Stimulated activated CD8-positive, alpha-beta memory T cell treated with anti-CD3 and anti-CD28 coated beads, Interleukin-15, amount 100 ng/mL, for 1 hour (primary cell): Measurements from ENCODE around the gene SNRPA.

ENCODE experiments used
- DNase-seq: peaks from one replicate; pipeline ENCODE4 v3.0.0-alpha.2; 2020; ENCODE audit warnings: low read depth

SNRPA gene

DNA sequence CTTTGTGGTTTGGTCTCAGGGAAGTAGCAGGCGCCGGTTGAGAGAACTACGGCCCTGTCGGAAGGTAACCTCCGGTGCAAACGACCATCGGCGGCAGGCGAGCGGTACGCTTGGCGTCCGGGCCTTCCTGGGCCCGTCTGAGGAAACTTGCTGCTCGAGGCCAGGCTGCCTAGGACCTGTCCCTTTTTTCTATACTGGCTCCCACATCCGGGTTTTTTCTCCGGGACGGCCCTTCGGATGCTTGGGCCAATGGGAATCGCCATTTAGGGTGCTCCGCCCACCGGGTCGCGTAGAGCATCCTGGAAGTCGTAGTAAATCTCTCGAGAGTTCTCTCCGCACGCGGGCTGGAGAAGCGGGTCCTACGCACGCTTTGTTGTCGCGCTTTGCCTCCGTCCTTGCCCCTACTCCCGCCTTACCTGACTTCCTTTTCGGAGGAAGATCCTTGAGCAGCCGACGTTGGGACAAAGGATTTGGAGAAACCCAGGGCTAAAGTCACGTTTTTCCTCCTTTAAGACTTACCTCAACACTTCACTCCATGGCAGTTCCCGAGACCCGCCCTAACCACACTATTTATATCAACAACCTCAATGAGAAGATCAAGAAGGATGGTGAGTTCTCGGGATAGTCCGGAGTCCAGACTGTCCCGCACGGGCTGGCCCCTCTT is at the start of gene SNRPA:
TSS of gene SNRPA (plus strand) at position 330 of the 664 bp plus-strand sequence. CDS start at position 536, 206 bp downstream.
- peak; percentile 87 for DNase-seq

DNA sequence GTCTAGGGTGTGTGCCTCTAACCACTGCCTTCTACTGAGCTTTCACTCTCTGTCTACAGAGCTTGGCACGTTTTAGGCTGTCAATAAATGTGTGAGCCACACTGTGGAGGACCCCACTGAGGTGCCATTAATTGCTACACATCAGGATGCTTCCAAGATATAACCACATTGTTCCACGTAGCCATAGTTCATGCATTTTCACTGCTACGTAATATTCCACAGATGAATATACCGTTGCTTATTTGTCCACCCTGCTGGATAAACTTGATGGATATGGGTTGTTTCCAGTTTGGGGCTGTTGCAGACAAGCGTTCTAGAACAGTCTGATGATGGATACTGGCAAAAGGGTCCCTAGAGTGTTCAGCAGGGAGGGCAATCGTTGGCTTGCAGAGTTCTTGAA is 49.2 kb upstream of the SNRPA start:
- DNase-seq, result no peak

DNA sequence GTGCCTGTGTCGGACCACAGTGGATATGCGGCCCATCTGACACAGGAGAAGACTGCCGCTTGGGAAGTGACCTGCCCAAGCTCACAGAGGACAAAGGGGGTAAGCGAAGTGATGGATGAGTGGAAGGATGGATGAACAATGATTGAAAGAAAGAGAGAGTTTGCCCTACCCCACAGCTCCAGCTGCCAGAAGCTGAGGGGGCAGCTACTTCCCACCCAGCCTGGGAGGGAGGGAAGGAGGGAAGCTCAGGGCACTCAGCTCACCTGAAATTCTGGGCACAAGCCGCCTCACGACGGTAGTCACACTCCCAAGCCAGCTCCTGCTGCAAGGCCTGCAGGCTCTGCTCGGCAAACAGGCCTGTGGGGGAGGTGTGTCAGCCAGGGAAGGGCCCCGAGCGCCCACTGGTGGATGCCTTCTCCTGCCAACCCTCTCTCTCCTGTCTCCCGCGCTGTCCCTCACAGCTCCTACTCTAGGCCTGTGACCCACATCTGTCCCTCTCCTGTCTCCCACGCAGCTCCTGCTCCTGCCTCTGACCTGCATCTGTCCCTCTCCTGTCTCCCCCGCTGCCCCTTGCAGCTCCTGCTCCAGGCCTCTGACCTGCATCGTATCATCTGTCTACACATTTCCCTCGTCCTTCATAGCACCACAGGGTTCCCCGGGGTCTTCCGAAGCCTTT is 48.5 kb upstream of the SNRPA start:
- no peak for DNase-seq

DNA sequence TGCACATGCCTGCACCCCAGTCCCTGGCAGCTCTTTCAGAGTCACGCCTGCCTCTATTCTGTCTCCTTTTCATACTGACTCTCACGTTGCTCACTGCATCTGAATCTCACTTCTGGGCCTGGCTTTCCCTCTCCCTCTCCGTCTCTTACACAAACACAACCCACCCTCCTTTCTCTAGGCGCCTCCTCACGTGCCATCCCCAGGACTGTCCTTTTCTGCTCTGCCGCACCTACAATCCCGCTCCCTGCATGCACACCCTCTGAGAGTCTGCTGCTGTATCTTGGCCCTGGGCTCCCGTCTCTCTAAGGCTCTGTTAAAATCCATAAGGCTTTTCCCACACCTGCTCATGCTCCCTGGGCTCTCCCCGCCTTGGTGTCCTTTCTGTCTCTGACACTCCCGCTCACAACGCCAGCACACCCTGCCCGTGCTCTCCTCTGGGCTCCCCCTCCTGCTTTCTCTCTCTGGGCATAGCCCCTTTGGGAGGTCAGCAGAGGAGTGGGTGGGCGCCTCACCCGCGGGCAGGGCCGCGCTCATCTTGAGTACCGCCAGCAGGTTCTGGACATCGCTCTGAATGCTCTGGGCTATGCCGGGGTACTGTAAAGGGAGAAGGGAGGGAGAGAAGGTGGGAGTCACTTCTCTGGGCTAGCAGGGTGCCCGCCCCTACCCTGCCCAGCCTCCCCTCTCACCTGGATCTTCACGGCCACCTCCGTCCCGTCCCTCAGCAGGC is 47.8 kb upstream of the SNRPA start:
- DNase-seq, result no peak

DNA sequence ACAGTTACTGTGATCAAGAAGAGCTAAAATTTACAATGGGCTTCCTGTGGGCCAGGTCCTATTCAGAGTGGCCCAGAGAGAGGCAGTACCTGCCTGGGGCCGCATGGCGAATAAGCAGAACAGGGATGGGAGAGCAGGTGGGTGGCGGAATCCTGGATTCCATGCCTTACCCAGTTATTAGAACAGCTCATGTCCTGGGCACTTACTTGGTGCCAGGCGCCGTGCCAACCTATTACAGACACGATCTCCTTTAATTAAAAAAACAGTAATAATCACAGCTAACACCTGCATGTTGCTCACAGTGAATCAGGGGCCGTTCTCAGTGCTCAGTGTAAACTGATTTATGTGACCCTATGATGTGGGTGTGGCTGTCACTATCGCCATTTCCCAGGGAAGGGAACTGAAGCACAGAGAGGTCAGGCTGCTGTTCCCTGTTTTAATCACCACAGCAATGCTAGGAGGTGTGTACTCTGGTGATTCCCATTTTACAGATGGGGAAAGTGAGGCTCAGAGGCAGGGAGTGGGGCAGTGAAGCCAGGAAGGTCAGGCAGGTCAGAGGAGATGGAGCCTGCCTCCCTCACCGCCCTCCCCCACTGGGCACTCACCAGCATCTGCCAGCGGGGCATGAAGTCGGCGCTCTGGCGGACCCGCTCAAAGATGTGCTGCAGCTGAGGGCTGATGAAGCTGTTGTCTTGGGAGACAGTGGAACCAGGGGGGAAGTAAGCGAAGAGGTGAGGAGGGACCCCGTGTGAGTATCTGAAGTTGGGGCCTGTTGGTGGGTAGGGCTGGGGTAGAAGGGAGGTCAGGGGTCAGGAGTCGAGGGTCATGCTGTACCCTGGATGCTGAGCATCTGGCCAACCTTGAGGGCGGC is 46.3 kb upstream of the SNRPA start:
- DNase-seq, result no peak

DNA sequence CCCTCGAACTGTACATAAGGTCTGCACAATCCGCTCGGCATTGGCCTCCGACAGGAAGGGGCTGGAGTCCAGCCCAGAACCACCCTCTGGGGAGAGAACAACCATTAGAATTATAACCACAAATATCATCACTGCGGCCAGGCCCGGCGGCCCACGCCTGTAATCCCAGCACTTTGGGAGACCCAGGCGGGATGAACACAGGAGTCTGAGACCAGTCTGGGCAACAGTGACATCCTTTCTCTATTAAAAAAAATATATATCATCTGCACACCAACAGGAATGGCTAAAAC is 45.7 kb upstream of the SNRPA start:
- DNase-seq, result no peak

DNA sequence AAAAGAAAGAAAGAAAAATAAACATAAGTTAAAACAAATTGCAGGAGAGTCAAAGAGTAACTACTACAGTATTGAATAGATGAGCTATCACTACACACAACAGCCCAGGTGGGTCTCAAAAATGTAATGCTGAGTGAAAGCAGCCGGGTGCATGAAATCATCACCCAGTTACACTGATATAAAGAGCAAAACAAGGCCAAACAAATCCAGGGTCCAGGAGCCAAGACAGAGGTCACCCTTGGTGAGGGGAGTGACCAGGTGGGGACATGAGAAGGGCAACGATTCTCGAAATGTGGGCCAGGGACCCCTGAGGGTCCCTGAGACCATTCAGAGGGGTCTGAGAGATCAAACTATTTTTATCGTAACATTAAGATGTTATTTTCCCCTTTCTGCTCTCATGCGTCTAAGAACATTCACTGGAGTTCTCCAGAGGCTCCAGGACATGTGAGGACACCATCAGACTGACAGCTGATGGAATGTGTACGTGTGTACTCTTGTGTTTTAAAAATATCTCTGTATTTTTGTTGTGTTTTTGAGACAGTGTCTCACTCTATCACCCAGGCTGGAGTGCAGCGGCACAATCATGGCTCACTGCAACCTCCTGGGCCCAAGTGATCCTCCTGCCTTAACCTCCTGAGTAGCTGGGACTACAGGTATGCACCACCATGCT is 44.9 kb upstream of the SNRPA start:
- no peak for DNase-seq

DNA sequence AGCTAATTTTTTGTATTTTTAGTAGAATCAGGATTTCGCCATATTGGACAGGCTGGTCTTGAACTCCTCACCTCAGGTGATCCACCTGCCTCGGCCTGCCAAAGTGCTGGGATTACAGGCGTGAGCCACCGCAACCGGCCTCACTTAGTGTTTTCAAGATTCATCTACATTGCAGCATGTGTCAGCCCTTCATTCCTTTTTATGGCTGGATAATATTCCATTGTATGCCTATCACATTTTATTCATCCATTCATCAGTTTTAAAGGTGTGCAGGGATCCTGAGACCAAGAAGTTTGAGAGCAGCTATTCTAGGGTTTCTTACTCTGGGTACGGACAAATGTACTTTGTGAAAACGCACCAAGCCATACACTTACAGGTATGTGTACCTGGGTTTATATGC is 43.4 kb upstream of the SNRPA start:
- DNase-seq, result no peak

DNA sequence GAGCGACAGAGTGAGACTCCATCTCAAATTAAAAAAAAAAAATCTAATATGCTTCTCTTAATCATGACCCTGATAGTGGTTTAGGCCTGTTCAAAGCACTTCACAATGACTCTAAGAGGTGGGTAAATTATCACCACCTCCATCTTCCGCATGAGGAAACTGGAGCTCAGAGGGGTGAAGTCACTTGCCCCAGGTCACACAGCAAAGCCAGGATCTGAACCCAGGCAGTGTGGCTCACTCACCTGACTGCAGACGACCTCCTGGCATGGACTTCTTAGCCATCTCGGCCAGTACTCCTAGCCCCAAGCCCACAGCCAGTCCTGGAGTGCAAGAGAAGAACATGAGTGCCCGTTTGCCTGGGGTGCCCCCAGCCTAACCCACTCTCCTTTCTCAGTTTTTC is 41.2 kb upstream of the SNRPA start:
- DNase-seq, result no peak

DNA sequence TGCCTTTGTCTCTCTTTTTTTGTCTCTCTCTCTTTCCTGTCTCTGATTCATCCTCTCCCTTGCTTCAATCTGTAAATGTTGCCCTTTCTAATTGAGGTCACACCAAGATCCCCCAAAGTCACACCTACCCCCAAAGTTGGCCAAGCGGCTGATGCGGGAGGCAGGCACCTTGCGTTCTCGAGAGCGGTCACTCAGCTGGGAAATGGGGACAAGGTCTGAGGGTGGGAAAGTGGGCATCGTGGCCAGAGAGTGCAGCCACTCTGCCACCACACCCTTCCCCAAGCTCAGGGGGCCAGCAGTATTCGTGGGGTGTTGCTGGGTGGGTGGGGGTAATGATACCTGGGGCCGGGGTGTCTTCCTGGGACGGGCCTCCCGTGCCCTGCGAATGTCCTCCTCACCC is 37.1 kb upstream of the SNRPA start:
- no peak for DNase-seq

DNA sequence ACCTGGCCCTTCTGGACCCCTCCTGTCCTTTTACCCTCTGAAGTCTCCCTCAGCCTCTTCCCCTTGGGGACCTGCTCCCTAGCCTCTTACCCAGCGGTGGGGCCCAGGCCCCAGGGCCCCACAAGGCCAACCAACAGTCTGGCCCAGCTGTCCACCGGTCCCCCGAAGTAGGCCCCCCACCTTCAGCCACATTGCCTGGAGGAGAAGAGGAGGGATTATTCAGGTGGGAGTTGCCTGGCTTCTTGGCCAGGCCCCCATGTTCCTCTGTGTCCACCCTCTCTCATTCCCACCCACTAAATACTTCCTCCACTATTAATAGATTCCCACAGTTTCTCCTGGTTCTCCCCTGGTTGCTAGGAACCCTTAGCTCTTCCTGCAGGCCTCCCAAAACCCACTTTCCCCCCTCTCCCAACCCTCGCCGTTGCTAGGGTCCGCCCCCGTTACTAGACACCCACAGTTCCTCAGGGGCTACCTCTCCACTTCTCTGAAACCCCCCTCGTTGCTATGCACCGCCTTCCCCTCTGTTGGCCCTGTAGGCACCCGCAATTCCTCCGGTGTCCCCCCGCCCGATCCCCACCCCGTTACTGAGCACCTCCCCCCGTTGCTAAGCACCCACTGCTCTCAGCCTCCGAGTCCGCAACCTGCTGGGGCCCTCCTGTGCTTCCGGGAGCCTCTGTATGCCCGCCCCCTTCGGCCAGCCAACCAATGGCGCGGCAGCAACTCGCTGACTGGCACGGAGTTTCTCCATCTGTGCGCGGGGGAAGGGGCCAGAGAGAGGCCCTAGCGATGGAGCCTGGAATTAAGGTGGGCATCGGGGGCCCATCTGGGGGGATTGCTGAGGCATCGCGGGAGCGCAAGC is 36.3 kb upstream of the SNRPA start:
- peak; percentile 86 for DNase-seq

DNA sequence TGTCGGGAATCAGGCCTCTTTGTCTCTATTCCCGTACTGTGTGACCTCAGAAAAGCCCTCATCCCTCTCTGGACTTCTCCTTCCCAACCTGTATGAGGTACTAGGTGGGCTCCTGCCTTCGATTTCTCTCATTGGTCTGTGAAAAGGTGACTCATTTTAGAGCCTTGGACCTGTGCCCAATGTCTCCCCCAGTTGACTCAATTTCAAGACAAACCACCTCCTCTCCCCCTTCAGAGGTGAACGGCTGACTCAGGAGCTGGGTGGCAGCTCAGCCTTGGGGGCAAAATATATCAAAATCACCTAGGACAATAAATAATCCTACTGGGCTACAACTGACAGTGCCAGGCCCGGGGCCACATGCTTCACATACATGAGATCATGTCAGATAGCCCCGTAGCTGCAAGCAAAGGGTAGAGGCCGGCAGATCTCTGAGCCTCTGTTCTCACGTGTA is 34.9 kb upstream of the SNRPA start:
- peak; percentile 50 for DNase-seq

DNA sequence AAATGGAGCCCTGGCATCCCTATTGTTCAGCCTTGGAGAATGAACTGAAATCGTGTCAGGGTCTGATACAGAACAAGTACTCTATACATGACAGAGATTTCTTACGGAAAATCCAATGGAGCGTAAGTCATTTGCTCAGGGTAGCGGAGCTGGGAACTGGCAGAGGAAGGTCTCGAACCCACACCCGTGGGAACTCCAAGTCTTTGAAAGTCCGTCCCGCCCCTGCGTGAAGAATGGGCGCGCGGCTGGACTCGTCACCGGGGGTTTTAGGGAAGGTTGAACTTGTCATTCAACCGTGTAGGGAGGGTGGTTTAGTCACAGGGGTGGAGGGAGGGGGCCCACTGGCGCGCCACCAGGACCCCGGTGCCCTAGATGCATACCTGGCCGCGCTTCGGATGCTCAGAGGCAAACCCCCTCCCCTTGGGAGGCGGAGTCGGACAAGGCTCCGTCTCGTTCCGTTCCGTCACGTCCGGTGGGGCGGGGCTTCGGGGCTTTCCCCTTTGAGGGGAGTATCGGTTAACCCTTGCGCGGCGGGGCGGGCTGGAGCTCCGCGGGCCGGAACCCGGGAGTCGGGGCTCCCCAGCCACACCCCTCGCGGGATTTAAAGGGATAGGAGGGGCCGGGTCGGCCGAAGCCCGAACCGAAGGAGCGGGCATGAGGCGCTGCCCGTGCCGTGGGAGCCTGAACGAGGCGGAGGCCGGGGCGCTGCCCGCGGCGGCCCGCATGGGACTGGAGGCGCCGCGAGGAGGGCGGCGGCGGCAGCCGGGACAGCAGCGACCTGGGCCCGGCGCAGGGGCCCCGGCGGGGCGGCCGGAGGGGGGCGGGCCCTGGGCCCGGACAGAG is 34.3 kb upstream of the SNRPA start, which contains the start of the genes COQ8B and ITPKC:
TSS of gene COQ8B (minus strand) at position 405 of the 843 bp plus-strand sequence. CDS start 2,254 bp downstream, outside the sequence.
TSS of gene ITPKC (plus strand) at position 631 of the 843 bp plus-strand sequence. CDS start at position 655, 24 bp downstream.
- DNase-seq, result peak; percentile 100

DNA sequence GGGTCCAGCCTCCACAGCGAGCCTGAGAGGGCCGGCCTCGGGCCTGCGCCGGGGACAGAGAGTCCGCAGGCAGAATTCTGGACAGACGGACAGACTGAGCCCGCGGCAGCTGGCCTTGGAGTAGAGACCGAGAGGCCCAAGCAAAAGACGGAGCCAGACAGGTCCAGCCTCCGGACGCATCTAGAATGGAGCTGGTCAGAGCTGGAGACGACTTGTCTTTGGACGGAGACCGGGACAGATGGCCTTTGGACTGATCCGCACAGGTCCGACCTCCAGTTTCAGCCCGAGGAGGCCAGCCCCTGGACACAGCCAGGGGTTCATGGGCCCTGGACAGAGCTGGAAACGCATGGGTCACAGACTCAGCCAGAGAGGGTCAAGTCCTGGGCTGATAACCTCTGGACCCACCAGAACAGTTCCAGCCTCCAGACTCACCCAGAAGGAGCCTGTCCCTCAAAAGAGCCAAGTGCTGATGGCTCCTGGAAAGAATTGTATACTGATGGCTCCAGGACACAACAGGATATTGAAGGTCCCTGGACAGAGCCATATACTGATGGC is 33.6 kb upstream of the SNRPA start:
- no peak for DNase-seq

DNA sequence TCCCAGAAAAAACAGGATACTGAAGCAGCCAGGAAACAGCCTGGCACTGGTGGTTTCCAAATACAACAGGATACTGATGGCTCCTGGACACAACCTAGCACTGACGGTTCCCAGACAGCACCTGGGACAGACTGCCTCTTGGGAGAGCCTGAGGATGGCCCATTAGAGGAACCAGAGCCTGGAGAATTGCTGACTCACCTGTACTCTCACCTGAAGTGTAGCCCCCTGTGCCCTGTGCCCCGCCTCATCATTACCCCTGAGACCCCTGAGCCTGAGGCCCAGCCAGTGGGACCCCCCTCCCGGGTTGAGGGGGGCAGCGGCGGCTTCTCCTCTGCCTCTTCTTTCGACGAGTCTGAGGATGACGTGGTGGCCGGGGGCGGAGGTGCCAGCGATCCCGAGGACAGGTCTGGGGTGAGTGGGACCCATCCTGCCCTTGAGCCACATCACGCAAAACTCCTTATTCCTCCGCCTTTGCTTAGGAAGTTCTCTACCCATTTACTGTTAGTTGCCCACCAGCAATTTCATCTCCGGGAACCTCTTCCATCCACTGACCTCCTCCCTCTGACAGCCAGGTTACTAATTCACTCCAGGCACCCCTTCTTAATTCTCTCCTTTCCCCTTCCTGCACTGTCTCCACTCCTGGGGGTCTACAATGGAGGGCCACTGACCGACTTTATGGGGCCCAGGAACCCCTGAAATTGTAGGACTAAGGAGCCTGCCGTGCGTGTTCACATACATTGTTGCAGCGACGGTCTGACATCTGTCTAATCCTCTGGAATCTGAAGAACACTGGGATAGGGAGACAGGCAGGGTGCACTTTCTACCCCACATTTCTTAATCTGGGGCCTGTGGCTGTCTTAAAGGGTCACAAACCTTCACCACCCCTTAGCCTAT is 32.9 kb upstream of the SNRPA start:
- DNase-seq, result no peak

DNA sequence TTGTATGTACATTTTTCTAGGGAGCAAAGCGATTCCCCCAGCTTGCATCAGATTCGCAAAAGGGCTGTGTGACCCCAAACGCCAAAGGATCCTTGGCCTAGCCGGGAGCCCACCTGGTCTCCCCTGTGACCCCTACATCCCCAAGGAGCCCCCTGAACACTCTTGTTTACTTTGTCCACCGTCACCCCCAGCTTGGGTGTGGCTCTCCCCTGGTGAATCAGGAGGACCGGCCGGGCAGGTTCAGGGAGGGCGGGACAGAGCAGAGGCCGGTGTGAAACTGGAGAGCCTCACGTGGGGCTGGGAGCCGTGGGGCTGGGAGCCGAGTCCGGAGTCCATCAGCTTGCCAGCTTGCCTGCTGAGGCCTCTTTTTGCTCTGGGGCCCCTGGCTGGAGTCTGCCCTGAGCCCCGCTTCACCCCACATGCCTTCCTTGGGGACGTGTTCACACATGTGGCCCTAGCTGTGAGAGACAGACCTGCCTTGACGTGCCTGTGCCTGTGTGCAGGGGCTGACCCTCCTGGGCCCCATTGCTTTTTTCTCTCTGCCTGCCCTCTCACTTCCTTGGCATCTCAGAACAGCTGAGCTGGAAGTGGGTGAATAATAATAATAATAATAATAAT is 32.1 kb upstream of the SNRPA start:
- no peak for DNase-seq

DNA sequence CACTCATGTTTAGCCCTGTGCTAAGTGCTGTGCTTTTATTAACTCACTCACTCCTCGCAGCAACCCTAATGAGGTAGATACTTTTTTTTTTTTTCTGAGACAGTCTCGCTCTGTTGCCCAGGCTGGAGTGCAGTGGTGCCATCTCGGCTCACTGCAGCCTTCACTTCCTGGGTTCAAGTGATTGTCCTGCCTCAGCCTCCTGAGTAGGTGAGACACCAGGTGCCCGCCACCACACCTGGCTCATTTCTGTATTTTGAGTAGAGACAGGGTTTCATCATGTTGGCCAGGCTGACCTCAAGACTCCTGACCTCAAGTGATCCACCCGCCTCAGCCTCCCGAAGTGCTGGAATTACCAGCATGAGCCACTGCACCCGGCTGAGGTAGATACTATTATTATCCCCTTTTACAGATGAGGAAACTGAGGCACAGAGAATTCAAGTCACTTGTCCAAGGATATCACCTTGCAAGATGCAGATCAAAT is 31.5 kb upstream of the SNRPA start:
- no peak for DNase-seq

DNA sequence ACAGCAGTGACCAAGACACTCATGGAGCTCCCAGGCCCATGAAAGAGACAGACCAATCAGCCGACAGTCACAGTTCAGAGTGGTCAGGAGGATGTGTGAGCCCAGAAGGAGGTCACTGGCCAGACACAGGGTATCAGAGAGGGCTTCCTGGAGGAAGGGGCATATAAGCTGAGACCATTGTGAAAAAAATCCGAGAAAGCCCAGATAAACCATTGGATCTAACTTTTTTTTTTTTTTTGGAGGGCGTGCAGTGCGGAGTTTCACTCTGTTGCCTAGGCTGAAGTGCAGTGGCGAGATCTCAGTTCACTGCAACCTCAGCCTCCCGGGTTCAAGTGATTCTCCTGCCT is 29.9 kb upstream of the SNRPA start:
- no peak for DNase-seq
